HepG2 (cell line): ENCODE data around the gene SBK1. TPM values are rescaled to one million over a fixed set of nuclear protein-coding genes. Genes with fewer than 3 reads are reported as not detected.
A peak's percentile ranks its signal among the peaks of the same experiment; 100 is the strongest.

Source experiments
- CREM ChIP-seq, 2 experiments: sonication (generic) in 1 of 2; formaldehyde crosslinking in 1 of 2; IDR thresholded peaks; 2 replicates each; pipeline versions ENCODE4 v1.4.0 to v1.6.1; 2016 to 2020; ENCODE audit warnings: antibody characterized with exemption in 1 of 2, mild to moderate bottlenecking in 1 of 2, missing genetic modification reagents in 1 of 2
- EZH2 ChIP-seq: conservative IDR thresholded peaks from 2 replicates; pipeline ENCODE4 v1.6.1; 2012; ENCODE audit warnings: mild to moderate bottlenecking, low read depth, low read length, moderate library complexity
- FOXK2 ChIP-seq: fragments of 450-650 bp; IDR thresholded peaks from 2 replicates; pipeline ENCODE4 v1.6.1; 2016
- HES4 ChIP-seq: sonication (generic); formaldehyde crosslinking; IDR thresholded peaks from 2 replicates; pipeline ENCODE4 v1.9.0; 2021; ENCODE audit warnings: mild to moderate bottlenecking, missing genetic modification reagents, borderline replicate concordance
- RBFOX2 ChIP-seq: fragments of 200-400 bp; formaldehyde crosslinking; IDR thresholded peaks from 2 replicates; pipeline ENCODE4 v1.6.1; 2017; ENCODE audit warnings: low read depth, mild to moderate bottlenecking, low read length
- RNF2 ChIP-seq: fragments of 450-650 bp; conservative IDR thresholded peaks from 2 replicates; pipeline ENCODE4 v1.6.1; 2016; ENCODE audit warnings: low read depth
- SP2 ChIP-seq: sonication (generic); formaldehyde crosslinking; IDR thresholded peaks from 2 replicates; pipeline ENCODE4 v1.5.1; 2020; ENCODE audit warnings: mild to moderate bottlenecking, missing genetic modification reagents
- TAF1 ChIP-seq: sonication (generic); formaldehyde crosslinking; IDR thresholded peaks from 2 replicates; pipeline ENCODE4 v1.4.0; 2020; ENCODE audit warnings: missing genetic modification reagents
- TCF7L2 ChIP-seq: IDR thresholded peaks from 2 replicates; pipeline ENCODE4 v1.6.1; 2011; ENCODE audit warnings: mild to moderate bottlenecking, low read depth, low read length, moderate library complexity
- TGIF2 ChIP-seq: IDR thresholded peaks from 2 replicates; pipeline ENCODE4 v1.6.1; 2016; ENCODE audit warnings: control low read depth, missing compliant biosample characterization
- UBTF ChIP-seq: sonication (generic); formaldehyde crosslinking; IDR thresholded peaks from 2 replicates; pipeline ENCODE4 v1.4.0; 2020; ENCODE audit warnings: mild to moderate bottlenecking, missing genetic modification reagents
- ZBTB42 ChIP-seq: sonication (generic); formaldehyde crosslinking; IDR thresholded peaks from 2 replicates; pipeline ENCODE4 v1.5.0; 2020; ENCODE audit warnings: mild to moderate bottlenecking, missing genetic modification reagents
- ZNF274 ChIP-seq: sonication (generic); formaldehyde crosslinking; IDR thresholded peaks from 2 replicates; pipeline ENCODE4 v1.5.1; 2020; ENCODE audit warnings: mild to moderate bottlenecking, missing genetic modification reagents
- ZNF766 ChIP-seq: sonication (generic); formaldehyde crosslinking; IDR thresholded peaks from 2 replicates; pipeline ENCODE4 v1.5.0; 2020; ENCODE audit warnings: missing genetic modification reagents, borderline replicate concordance
- ZNF777 ChIP-seq: sonication (generic); formaldehyde crosslinking; IDR thresholded peaks from 2 replicates; pipeline ENCODE4 v1.4.0; 2020; ENCODE audit warnings: missing genetic modification reagents
- ZNF780A ChIP-seq: sonication (generic); formaldehyde crosslinking; IDR thresholded peaks from 2 replicates; pipeline ENCODE4 v1.8.0; 2022; ENCODE audit warnings: mild to moderate bottlenecking, missing genetic modification reagents, moderate library complexity
- polyA plus RNA-seq, 8 experiments: library from polyadenylated mRNA; depleted of rRNA in 3 of 8; stranded (reverse) in 7 of 8; unstranded in 1 of 8; fragments of >200 nt; fragmentation: Illumina TruSeq in 4 of 8; extraction: Trizol in 4 of 8; gene quantifications; 2 replicates each; pipeline versions ENCODE4 v1.2.1 to v1.2.3, GENCODE V29; 2011 to 2016; ENCODE audit warnings: low read depth in 4 of 8, missing spikeins in 1 of 8, mixed read lengths in 1 of 8; ENCODE audit not compliant: insufficient read depth in 1 of 8
- total RNA-seq, 5 experiments: library from RNA; depleted of rRNA; stranded (reverse); fragments of >200 nt; fragmentation: Illumina TruSeq; extraction: Trizol; gene quantifications; 2 replicates each; pipeline ENCODE4 v1.2.3, GENCODE V29; 2016; ENCODE audit warnings: low read depth in 1 of 5
- TF ChIP-seq, protein P1 (sequence below): sonication (generic); formaldehyde crosslinking; IDR thresholded peaks from 2 replicates; pipeline ENCODE4 v1.4.0; 2020; ENCODE audit warnings: mild to moderate bottlenecking, missing genetic modification reagents
- TF ChIP-seq, protein P2 (sequence below): sonication (generic); formaldehyde crosslinking; IDR thresholded peaks from 2 replicates; pipeline ENCODE4 v1.5.0; 2020; ENCODE audit warnings: mild to moderate bottlenecking, missing genetic modification reagents

SBK1 gene
- total and polyA plus RNA-seq, 2 of the 13 experiments (the other 11 are each of a cell fraction or from before 2014, with no cell fraction given), result 0.15 to 0.17 TPM

DNA sequence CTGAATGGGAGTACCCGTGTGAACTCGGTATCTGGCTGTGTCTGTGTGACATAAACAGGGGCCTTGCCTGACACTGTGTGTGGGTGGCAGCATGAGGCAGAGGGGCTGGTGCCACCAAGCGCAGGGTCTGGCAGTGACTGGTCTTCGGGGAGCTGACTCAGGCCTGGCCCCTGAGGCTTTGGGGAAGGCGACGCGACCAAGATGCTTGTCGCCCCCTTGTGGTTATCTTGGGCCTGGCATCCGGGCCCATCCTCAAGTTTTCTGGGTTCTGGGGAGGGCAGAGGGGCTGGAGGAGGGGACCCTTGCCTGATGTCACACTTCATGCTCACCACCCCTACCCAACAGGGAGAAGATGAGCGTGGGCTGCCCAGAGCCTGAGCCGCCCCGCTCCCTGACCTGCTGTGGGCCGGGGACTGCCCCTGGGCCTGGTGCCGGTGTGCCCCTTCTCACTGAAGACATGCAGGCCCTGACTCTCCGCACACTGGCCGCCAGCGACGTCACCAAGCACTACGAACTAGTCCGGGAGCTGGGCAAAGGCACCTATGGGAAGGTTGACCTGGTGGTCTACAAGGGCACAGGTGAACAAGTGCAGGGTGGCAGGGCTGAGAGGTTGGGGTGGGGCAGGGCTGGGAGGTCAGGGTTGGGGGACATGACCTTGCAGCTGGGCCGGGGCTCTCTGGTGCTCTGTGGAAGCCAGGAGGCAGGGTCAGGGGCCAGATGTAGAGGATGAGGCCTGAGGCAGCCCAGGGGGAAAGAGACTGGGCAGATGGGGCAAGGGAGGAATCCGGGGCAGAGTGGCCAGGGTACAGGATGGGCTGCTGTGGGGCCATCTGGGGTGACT, 24.9 kb downstream of the SBK1 start (continued):
- 0 out of 2 replicates have a peak, but pooled peaks have one; percentile 26 for TF ChIP-seq RNF2
- no peak for TF ChIP-seq CREM (IDR thresholded peaks at IDR 0.05)
- TF ChIP-seq CREM (CRISPR knock-in tag; IDR thresholded peaks at IDR 0.05), result no peak
- TF ChIP-seq ZNF777, result no peak
- no peak for TF ChIP-seq EZH2
- no peak for TF ChIP-seq FOXK2
- no peak for TF ChIP-seq TGIF2 (CRISPR knock-in tag)
- no peak for TF ChIP-seq TAF1
- TF ChIP-seq, protein P1, sequence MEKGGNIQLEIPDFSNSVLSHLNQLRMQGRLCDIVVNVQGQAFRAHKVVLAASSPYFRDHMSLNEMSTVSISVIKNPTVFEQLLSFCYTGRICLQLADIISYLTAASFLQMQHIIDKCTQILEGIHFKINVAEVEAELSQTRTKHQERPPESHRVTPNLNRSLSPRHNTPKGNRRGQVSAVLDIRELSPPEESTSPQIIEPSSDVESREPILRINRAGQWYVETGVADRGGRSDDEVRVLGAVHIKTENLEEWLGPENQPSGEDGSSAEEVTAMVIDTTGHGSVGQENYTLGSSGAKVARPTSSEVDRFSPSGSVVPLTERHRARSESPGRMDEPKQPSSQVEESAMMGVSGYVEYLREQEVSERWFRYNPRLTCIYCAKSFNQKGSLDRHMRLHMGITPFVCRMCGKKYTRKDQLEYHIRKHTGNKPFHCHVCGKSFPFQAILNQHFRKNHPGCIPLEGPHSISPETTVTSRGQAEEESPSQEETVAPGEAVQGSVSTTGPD (CRISPR knock-in tag), result no peak
- TF ChIP-seq ZNF766 (CRISPR knock-in tag), result no peak
- no peak; the same call in 1 of the 2 replicates for TF ChIP-seq UBTF (CRISPR knock-in tag)
- no peak for TF ChIP-seq HES4 (CRISPR knock-in tag)
- TF ChIP-seq ZNF274 (CRISPR knock-in tag), result no peak
- TF ChIP-seq, protein P2, sequence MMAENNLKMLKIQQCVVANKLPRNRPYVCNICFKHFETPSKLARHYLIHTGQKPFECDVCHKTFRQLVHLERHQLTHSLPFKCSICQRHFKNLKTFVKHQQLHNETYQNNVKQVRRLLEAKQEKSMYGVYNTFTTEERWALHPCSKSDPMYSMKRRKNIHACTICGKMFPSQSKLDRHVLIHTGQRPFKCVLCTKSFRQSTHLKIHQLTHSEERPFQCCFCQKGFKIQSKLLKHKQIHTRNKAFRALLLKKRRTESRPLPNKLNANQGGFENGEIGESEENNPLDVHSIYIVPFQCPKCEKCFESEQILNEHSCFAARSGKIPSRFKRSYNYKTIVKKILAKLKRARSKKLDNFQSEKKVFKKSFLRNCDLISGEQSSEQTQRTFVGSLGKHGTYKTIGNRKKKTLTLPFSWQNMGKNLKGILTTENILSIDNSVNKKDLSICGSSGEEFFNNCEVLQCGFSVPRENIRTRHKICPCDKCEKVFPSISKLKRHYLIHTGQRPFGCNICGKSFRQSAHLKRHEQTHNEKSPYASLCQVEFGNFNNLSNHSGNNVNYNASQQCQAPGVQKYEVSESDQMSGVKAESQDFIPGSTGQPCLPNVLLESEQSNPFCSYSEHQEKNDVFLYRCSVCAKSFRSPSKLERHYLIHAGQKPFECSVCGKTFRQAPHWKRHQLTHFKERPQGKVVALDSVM (CRISPR knock-in tag), result no peak
- TF ChIP-seq RBFOX2, result no peak
- TF ChIP-seq SP2 (CRISPR knock-in tag), result no peak
- no peak for TF ChIP-seq ZBTB42 (CRISPR knock-in tag)
- TF ChIP-seq ZNF780A (CRISPR knock-in tag), result no peak
- no peak for TF ChIP-seq TCF7L2
